Nephron (organoid): ENCODE data around the gene RNU6-7.

Experiments used
- H3K27ac Mint-ChIP-seq, 3 experiments: 2 replicates each; pipeline ENCODE4 v1.8.0; 2020; ENCODE audit warnings: mixed read lengths in 3 of 3, mild to moderate bottlenecking in 2 of 3, moderate library complexity in 1 of 3
- H3K27me3 Mint-ChIP-seq: 2 replicates; pipeline ENCODE4 v1.8.0; 2021; ENCODE audit warnings: low read depth, mild to moderate bottlenecking, moderate library complexity, mixed read lengths
- H3K36me3 Mint-ChIP-seq: 2 replicates; pipeline ENCODE4 v1.8.0; 2020; ENCODE audit warnings: low read depth, mixed read lengths
- H3K4me1 Mint-ChIP-seq: 2 replicates; pipeline ENCODE4 v1.8.0; 2020; ENCODE audit warnings: mixed read lengths
- H3K4me3 Mint-ChIP-seq, 3 experiments: 2 replicates each; pipeline ENCODE4 v1.8.0; 2020; ENCODE audit warnings: mild to moderate bottlenecking in 3 of 3, mixed read lengths in 3 of 3, moderate library complexity in 2 of 3
- H3K9me3 Mint-ChIP-seq: 2 replicates; pipeline ENCODE4 v1.8.0; 2020; ENCODE audit warnings: mixed read lengths
- TF ChIP-seq, protein P1 (sequence below), 3 experiments: fragments of 200-600 bp; sonication (generic); IDR thresholded peaks; one replicate each; pipeline ENCODE4 v1.5.0; 2021; ENCODE audit warnings: antibody characterized with exemption in 3 of 3; ENCODE audit not compliant: unreplicated experiment in 3 of 3

RNU6-7 gene

DNA sequence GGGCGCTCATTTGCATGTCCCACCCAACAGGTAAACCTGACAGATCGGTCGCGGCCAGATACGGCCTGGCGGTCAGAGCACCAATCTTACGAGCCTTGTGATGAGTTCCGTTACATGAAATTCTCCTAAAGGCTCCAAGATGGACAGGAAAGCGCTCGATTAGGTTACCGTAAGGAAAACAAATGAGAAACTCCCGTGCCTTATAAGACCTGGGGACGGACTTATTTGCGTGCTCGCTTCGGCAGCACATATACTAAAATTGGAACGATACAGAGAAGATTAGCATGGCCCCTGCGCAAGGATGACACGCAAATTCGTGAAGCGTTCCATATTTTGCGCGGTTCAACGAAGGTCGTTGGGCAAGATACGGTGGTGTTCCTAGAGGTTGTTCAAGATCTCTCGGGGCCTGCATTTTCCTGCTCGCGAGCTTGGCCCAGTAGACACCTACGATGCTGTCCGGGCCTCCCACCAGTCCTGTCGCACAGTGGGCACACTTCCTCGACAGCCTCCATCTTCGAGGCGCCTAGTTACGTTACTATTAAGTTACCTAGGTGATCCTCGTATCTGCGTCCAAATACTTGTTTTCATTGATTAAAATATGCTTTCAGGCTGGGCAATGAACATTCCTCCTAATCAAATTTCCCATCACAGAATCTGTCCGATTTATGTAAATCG, at the start of gene RNU6-7:
TSS of gene RNU6-7 (plus strand) at position 230 of the 675 bp plus-strand sequence.
- H3K27ac Mint-ChIP-seq, result peak within 1 kb of the TSS; percentile 99 to 100 (median 99)
- H3K4me1 Mint-ChIP-seq, result peaks cover 12% of the 10 kb centered on the region
- no peaks in the 10 kb centered on the region for H3K36me3 Mint-ChIP-seq
- H3K4me3 Mint-ChIP-seq, result peak within 1 kb of the TSS; percentile 94 to 95 (median 94)
- H3K27me3 Mint-ChIP-seq, result peaks cover 6% of the 10 kb centered on the region
- TF ChIP-seq, protein P1, sequence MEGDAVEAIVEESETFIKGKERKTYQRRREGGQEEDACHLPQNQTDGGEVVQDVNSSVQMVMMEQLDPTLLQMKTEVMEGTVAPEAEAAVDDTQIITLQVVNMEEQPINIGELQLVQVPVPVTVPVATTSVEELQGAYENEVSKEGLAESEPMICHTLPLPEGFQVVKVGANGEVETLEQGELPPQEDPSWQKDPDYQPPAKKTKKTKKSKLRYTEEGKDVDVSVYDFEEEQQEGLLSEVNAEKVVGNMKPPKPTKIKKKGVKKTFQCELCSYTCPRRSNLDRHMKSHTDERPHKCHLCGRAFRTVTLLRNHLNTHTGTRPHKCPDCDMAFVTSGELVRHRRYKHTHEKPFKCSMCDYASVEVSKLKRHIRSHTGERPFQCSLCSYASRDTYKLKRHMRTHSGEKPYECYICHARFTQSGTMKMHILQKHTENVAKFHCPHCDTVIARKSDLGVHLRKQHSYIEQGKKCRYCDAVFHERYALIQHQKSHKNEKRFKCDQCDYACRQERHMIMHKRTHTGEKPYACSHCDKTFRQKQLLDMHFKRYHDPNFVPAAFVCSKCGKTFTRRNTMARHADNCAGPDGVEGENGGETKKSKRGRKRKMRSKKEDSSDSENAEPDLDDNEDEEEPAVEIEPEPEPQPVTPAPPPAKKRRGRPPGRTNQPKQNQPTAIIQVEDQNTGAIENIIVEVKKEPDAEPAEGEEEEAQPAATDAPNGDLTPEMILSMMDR (IDR thresholded peaks at IDR 0.05; ENCODE audit: unreplicated experiment in 3 of 3), result no peak
- H3K9me3 Mint-ChIP-seq, result no peaks in the 10 kb centered on the region

DNA sequence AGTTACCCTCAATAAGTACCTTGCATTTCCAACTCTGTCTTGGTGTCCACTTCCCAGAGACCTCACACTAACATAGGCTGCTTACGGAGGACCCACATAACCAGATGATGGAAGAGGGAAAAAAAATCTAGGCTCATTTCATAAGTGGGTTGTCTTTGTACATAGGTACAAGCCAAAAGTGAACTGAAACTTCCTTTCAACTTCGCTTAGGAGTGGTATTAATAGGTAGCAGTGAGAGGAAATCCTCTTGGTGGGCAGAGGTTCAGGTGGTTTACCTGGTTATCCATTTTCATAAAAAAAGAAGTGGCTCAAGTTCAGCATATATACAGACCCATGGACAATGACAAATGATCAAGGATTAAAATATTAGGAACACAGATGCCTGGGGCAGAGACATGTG, 35.8 kb upstream of the RNU6-7 start:
- Mint-ChIP-seq H3K9me3 (peaks cover 15% of the 10 kb centered on the region), H3K4me3 (no peak overlapping the region)
- TF ChIP-seq, protein P1 (IDR thresholded peaks at IDR 0.05; ENCODE audit: unreplicated experiment in 3 of 3), result no peak

DNA sequence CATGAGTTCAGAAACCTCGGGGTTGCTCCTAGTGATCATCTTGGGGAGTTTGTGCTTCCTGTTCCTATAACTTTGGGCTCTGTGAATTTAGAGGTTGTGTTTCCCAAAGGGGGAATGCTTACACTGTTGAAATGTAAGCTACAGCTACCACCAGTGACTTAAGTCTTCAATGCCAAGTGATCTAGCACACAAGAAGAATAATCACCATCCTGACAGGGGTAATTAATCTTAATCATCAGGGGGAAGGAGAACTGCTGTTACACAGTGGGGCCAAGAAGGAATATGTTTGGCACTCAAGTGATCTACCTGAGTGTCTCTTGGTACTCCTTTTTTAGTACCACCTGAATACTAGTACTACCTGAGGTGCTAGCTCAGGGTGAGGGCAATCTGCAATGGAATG, 34.9 kb upstream of the RNU6-7 start:
- Mint-ChIP-seq H3K27me3 (no peaks in the 10 kb centered on the region), H3K36me3 (no peaks in the 10 kb centered on the region), H3K4me1 (no peaks in the 10 kb centered on the region), H3K4me3 (no peak overlapping the region), H3K9me3 (peaks cover 12% of the 10 kb centered on the region), H3K27ac (no peak overlapping the region)
- TF ChIP-seq, protein P1 (IDR thresholded peaks at IDR 0.05; ENCODE audit: unreplicated experiment in 3 of 3), result no peak

More for the DNA sequence above, 35.8 kb upstream of the RNU6-7 start:
- no peak overlapping the region for H3K27ac Mint-ChIP-seq
- H3K4me1 Mint-ChIP-seq, result no peaks in the 10 kb centered on the region
- no peaks in the 10 kb centered on the region for H3K36me3 Mint-ChIP-seq
- H3K27me3 Mint-ChIP-seq, result no peaks in the 10 kb centered on the region

- Mint-ChIP-seq H3K27ac (no peak overlapping the region), H3K36me3 (no peaks in the 10 kb centered on the region), H3K9me3 (peaks cover 5% of the 10 kb centered on the region), H3K4me3 (no peak overlapping the region), H3K4me1 (no peaks in the 10 kb centered on the region), H3K27me3 (no peaks in the 10 kb centered on the region)
- TF ChIP-seq, protein P1 (IDR thresholded peaks at IDR 0.05; ENCODE audit: unreplicated experiment in 3 of 3), result no peak
These were observed 33.9 kb upstream of the RNU6-7 start for GRCh38 chr14:32167907-32168306.

DNA sequence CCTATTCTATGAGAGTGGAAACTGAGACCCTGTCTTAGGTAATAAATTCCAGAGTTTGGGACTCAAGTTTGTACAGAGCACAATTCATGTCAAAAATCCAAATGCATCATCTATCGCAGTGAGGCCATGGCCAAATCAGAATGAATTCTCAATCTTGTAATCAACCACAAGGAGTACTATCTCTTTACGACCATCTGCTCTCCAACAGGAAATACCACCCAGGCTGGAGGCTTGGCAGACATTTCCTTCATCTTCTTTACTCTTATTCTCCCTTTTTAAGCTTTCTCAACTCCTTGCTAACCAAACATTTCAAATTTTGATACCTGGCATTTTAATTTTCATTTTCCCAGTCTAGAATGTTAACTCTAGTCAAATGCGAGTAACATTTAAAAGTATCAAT, 32.7 kb upstream of the RNU6-7 start:
- Mint-ChIP-seq H3K4me3 (no peak overlapping the region), H3K4me1 (no peaks in the 10 kb centered on the region), H3K36me3 (no peaks in the 10 kb centered on the region), H3K27ac (no peak overlapping the region), H3K27me3 (no peaks in the 10 kb centered on the region), H3K9me3 (peaks cover 2% of the 10 kb centered on the region)
- TF ChIP-seq, protein P1 (IDR thresholded peaks at IDR 0.05; ENCODE audit: unreplicated experiment in 3 of 3), result no peak

- H3K27me3 Mint-ChIP-seq, result no peaks in the 10 kb centered on the region
These were observed 30.4 kb upstream of the RNU6-7 start for GRCh38 chr14:32171469-32171868.

More at GRCh38 chr14:32171469-32171868, 30.4 kb upstream of the RNU6-7 start:
- Mint-ChIP-seq H3K9me3 (peaks cover 2% of the 10 kb centered on the region), H3K36me3 (no peaks in the 10 kb centered on the region), H3K4me3 (no peak overlapping the region), H3K27ac (no peak overlapping the region), H3K4me1 (no peaks in the 10 kb centered on the region)
- TF ChIP-seq, protein P1 (IDR thresholded peaks at IDR 0.05; ENCODE audit: unreplicated experiment in 3 of 3), result no peak
